Fibroblast of skin of left biceps (primary cell): ENCODE measurements around the gene PDZD2.

ENCODE experiments used
- DNase-seq, 2 experiments: peaks; one replicate each; pipeline ENCODE4 v3.0.0-alpha.2; 2013; ENCODE audit warnings: low read depth in 2 of 2

The PDZD2 gene

GRCh38 chr5:32138839-32139493, 500.0 kb downstream of the PDZD2 start:
- DNase-seq: no peak

- DNase-seq: no peak
Measured at GRCh38 chr5:32143617-32144377, 504.9 kb downstream of the PDZD2 start.

- no peak for DNase-seq
Measured at GRCh38 chr5:32144378-32145207, 505.7 kb downstream of the PDZD2 start.

GRCh38 chr5:32145378-32145777, 506.4 kb downstream of the PDZD2 start:
- DNase-seq: no peak

- DNase-seq: no peak
Measured at GRCh38 chr5:32147236-32147635, 508.3 kb downstream of the PDZD2 start.

- no peak for DNase-seq
Measured at GRCh38 chr5:32147959-32148358, 509.0 kb downstream of the PDZD2 start.

GRCh38 chr5:32150366-32150765, 511.4 kb downstream of the PDZD2 start:
- no peak for DNase-seq

- no peak for DNase-seq
Measured at GRCh38 chr5:32151198-32151597, 512.3 kb downstream of the PDZD2 start.

- no peak for DNase-seq
Measured at GRCh38 chr5:32153723-32154122, 514.8 kb downstream of the PDZD2 start.

- no peak for DNase-seq
Measured at GRCh38 chr5:32155211-32155610, 516.3 kb downstream of the PDZD2 start.

GRCh38 chr5:32156635-32157034, 517.7 kb downstream of the PDZD2 start:
- no peak for DNase-seq

- no peak for DNase-seq
Measured at GRCh38 chr5:32157078-32157477, 518.1 kb downstream of the PDZD2 start.

GRCh38 chr5:32158679-32158975, 519.7 kb downstream of the PDZD2 start:
- DNase-seq: no peak

GRCh38 chr5:32159328-32160072, 520.6 kb downstream of the PDZD2 start:
- DNase-seq: no peak

- DNase-seq: no peak
Measured at GRCh38 chr5:32160228-32160627, 521.3 kb downstream of the PDZD2 start.
